H9 (cell line): ENCODE results near the gene APBB2. TPM values are rescaled to one million over a fixed set of nuclear protein-coding genes. Genes with fewer than 3 reads are reported as not detected.

Experiments
- DNase-seq: peaks from one replicate; pipeline ENCODE4 v3.0.0-alpha.2; 2017
- H2AFZ ChIP-seq: one replicate; pipeline ENCODE4 v1.6.1; 2013; ENCODE audit warnings: mild to moderate bottlenecking, low read length, control low read depth, moderate library complexity
- H2AK5ac ChIP-seq: 2 replicates; pipeline ENCODE4 v1.6.1; 2013; ENCODE audit warnings: low read length, control low read depth, mixed read lengths; ENCODE audit not compliant: insufficient read length
- H2BK120ac ChIP-seq: one replicate; pipeline ENCODE4 v1.6.1; 2013; ENCODE audit warnings: low read depth, mild to moderate bottlenecking, low read length, control low read depth, inconsistent platforms; ENCODE audit not compliant: poor library complexity, severe bottlenecking
- H2BK12ac ChIP-seq: 2 replicates; pipeline ENCODE4 v1.6.1; 2013; ENCODE audit warnings: low read length, control low read depth, mixed read lengths, low read depth; ENCODE audit not compliant: insufficient read length
- H2BK15ac ChIP-seq: 2 replicates; pipeline ENCODE4 v1.6.1; 2013; ENCODE audit warnings: low read depth, low read length, control low read depth
- H2BK20ac ChIP-seq: one replicate; pipeline ENCODE4 v1.6.1; 2013; ENCODE audit warnings: low read depth, mild to moderate bottlenecking, low read length, control low read depth, inconsistent platforms; ENCODE audit not compliant: poor library complexity, severe bottlenecking
- H2BK5ac ChIP-seq: 2 replicates; pipeline ENCODE4 v1.6.1; 2013; ENCODE audit warnings: low read length, control low read depth, mixed read lengths; ENCODE audit not compliant: insufficient read length
- H3K14ac ChIP-seq: 2 replicates; pipeline ENCODE4 v1.6.1; 2013; ENCODE audit warnings: low read length, control low read depth; ENCODE audit not compliant: insufficient read depth
- H3K18ac ChIP-seq: 2 replicates; pipeline ENCODE4 v1.6.1; 2013; ENCODE audit warnings: low read depth, mild to moderate bottlenecking, mixed read lengths, low read length, control low read depth; ENCODE audit not compliant: insufficient read length
- H3K23ac ChIP-seq: 2 replicates; pipeline ENCODE4 v1.6.1; 2013; ENCODE audit warnings: low read length, control low read depth, mixed read lengths, low read depth; ENCODE audit not compliant: insufficient read length
- H3K23me2 ChIP-seq: 2 replicates; pipeline ENCODE4 v1.6.1; 2013; ENCODE audit warnings: low read depth, mild to moderate bottlenecking, mixed read lengths, low read length, control low read depth; ENCODE audit not compliant: insufficient read length, poor library complexity, severe bottlenecking
- H3K27ac ChIP-seq: 2 replicates; pipeline ENCODE4 v1.5.1; 2013; ENCODE audit warnings: low read length, control low read depth, mixed read lengths, low read depth; ENCODE audit not compliant: insufficient read length
- H3K27me3 ChIP-seq: 2 replicates; pipeline ENCODE4 v1.6.1; 2013; ENCODE audit warnings: low read length, control low read depth, inconsistent platforms; ENCODE audit not compliant: insufficient read depth
- H3K4ac ChIP-seq: 2 replicates; pipeline ENCODE4 v1.6.1; 2013; ENCODE audit warnings: low read depth, mild to moderate bottlenecking, control low read depth, inconsistent platforms, low read length, moderate library complexity
- H3K4me1 ChIP-seq: 2 replicates; pipeline ENCODE4 v1.6.1; 2013; ENCODE audit warnings: low read length, control low read depth, inconsistent platforms; ENCODE audit not compliant: insufficient read depth
- H3K4me2 ChIP-seq: 2 replicates; pipeline ENCODE4 v1.6.1; 2013; ENCODE audit warnings: low read length, control low read depth, mixed read lengths; ENCODE audit not compliant: insufficient read length, insufficient read depth
- H3K56ac ChIP-seq: 2 replicates; pipeline ENCODE4 v1.6.1; 2013; ENCODE audit warnings: low read depth, mild to moderate bottlenecking, mixed read lengths, low read length, control low read depth; ENCODE audit not compliant: insufficient read length
- H3K79me1 ChIP-seq: 2 replicates; pipeline ENCODE4 v1.6.1; 2013; ENCODE audit warnings: low read depth, mild to moderate bottlenecking, moderate library complexity, low read length, control low read depth, inconsistent platforms; ENCODE audit not compliant: insufficient read depth, poor library complexity, severe bottlenecking
- H3K79me2 ChIP-seq: 2 replicates; pipeline ENCODE4 v1.6.1; 2013; ENCODE audit warnings: low read length, control low read depth, inconsistent platforms; ENCODE audit not compliant: insufficient read depth
- H3K9ac ChIP-seq: 2 replicates; pipeline ENCODE4 v1.6.1; 2013; ENCODE audit warnings: low read length, control low read depth, mixed read lengths; ENCODE audit not compliant: insufficient read length; ENCODE audit errors: extremely low read depth
- H3K9me3 ChIP-seq: one replicate; pipeline ENCODE4 v1.6.1; 2013; ENCODE audit warnings: low read depth, low read length, inconsistent platforms; ENCODE audit not compliant: control insufficient read depth
- H3T11ph ChIP-seq: one replicate; pipeline ENCODE4 v1.6.1; 2013; ENCODE audit warnings: mild to moderate bottlenecking, low read length, control low read depth, inconsistent platforms
- H4K20me1 ChIP-seq: one replicate; pipeline ENCODE4 v1.6.1; 2013; ENCODE audit not compliant: control insufficient read depth, insufficient read length, insufficient read depth
- H4K5ac ChIP-seq: 2 replicates; pipeline ENCODE4 v1.6.1; 2013; ENCODE audit warnings: low read depth, mild to moderate bottlenecking, mixed read lengths, low read length, control low read depth; ENCODE audit not compliant: insufficient read length
- H4K8ac ChIP-seq: replicated peaks from 2 replicates; pipeline ENCODE4 v1.6.1; 2013; ENCODE audit warnings: low read length, control low read depth, mixed read lengths, low read depth; ENCODE audit not compliant: insufficient read length
- H4K91ac ChIP-seq: 2 replicates; pipeline ENCODE4 v1.6.1; 2013; ENCODE audit warnings: low read depth, mild to moderate bottlenecking, moderate library complexity, mixed read lengths, low read length, control low read depth; ENCODE audit not compliant: insufficient read length
- H3K27ac Mint-ChIP-seq, 3 experiments: 2 replicates in 2 of 3; 3 replicates in 1 of 3; pipeline ENCODE4 v1.8.0; 2020 to 2021; ENCODE audit warnings: mixed read lengths in 3 of 3, mild to moderate bottlenecking in 1 of 3, moderate library complexity in 1 of 3
- H3K27me3 Mint-ChIP-seq: 2 replicates; pipeline ENCODE4 v1.8.0; 2021; ENCODE audit warnings: low read depth, mild to moderate bottlenecking, moderate library complexity, mixed read lengths
- H3K36me3 Mint-ChIP-seq, 3 experiments: 2 replicates in 2 of 3; 3 replicates in 1 of 3; pipeline ENCODE4 v1.8.0; 2020 to 2021; ENCODE audit warnings: low read depth in 3 of 3, mixed read lengths in 3 of 3; ENCODE audit not compliant: insufficient read depth in 1 of 3
- H3K4me1 Mint-ChIP-seq, 2 experiments: 2 replicates each; pipeline ENCODE4 v1.8.0; 2020; ENCODE audit warnings: mixed read lengths in 2 of 2
- H3K4me3 Mint-ChIP-seq, 2 experiments: 2 replicates in 1 of 2; 3 replicates in 1 of 2; pipeline ENCODE4 v1.8.0; 2020 to 2021; ENCODE audit warnings: mild to moderate bottlenecking in 2 of 2, mixed read lengths in 2 of 2, moderate library complexity in 1 of 2
- H3K9me3 Mint-ChIP-seq, 2 experiments: 2 replicates in 1 of 2; 3 replicates in 1 of 2; pipeline ENCODE4 v1.8.0; 2020; ENCODE audit warnings: mild to moderate bottlenecking in 2 of 2, mixed read lengths in 2 of 2, moderate library complexity in 1 of 2
- WGBS: extraction: QIAGEN DNeasy Blood & Tissue Kit; methylation state at CpG from one replicate; pipeline ENCODE4 v1.1.7; 2013; ENCODE audit warnings: missing lambda C conversion rate, low lambda C conversion rate, mixed read lengths; ENCODE audit not compliant: insufficient read length; ENCODE audit errors: extremely low coverage; 5-methylcytosine and 5-hydroxymethylcytosine counted together
- total RNA-seq: library from RNA; stranded (reverse); gene quantifications from 2 replicates; pipeline ENCODE4 v1.2.1, GENCODE V29; 2021
- TF ChIP-seq, protein P1 (sequence below): fragments of 200-600 bp; sonication (generic); conservative IDR thresholded peaks from 3 replicates; pipeline ENCODE4 v1.8.0; 2021; ENCODE audit warnings: antibody characterized with exemption, mild to moderate bottlenecking

APBB2 gene
- total RNA-seq, 1 experiment from 2014 or later: 39.6 TPM

DNA sequence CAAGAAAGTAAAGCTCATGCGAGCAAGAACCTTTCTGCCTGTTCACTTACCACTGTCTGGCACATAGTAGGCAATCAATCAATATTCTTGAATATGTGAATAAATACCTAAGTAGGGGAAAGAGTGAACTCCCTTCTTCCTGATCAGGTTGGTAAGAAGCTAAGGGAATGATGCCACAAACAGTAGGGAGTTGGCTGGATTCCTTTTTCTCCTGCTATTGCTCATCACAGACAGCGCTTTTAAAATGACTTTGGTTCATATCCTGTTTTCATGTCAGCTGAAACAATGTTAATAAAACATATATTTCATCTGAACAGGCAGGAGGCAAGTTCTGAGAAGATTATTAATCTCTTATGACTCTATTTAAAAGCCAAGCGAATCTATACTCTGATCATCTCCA, 365.4 kb downstream of the APBB2 start:
- no peak overlapping the region for H3K4me3 Mint-ChIP-seq
- peak overlapping the region; percentile 87 to 93 (median 90); a peak in 6 of 7 replicates for H3K27ac Mint-ChIP-seq

More for the DNA sequence above, 365.4 kb downstream of the APBB2 start:
- Histone ChIP-seq H3K4me1 (peaks cover 2% of the 10 kb centered on the region; the same call in 1 of the 2 replicates), H4K20me1 (no peaks in the 10 kb centered on the region), H3K18ac (no peak overlapping the region), H3T11ph (no peak overlapping the region), H3K23me2 (no peaks in the 10 kb centered on the region), H3K4ac (no peak overlapping the region), H2AK5ac (no peak overlapping the region), H3K9ac (peak overlapping the region; percentile 43), H4K8ac (no peak overlapping the region), H3K27ac (no peak overlapping the region), H3K56ac (no peak overlapping the region), H2BK120ac (no peak overlapping the region), H2BK20ac (no peak overlapping the region), H3K79me2 (peaks cover 7% of the 10 kb centered on the region; the same call in 1 of the 2 replicates), H4K5ac (no peak overlapping the region), H2BK5ac (no peak overlapping the region), H2BK12ac (no peak overlapping the region), H3K23ac (no peak overlapping the region), H3K79me1 (no peaks in the 10 kb centered on the region), H4K91ac (no peak overlapping the region), H3K4me2 (no peak overlapping the region), H2AFZ (no peak overlapping the region), H3K27me3 (no peaks in the 10 kb centered on the region), H3K9me3 (no peaks in the 10 kb centered on the region), H2BK15ac (no peak overlapping the region), H3K14ac (no peak overlapping the region)
- no peak for DNase-seq
- H3K27me3 Mint-ChIP-seq: no peaks in the 10 kb centered on the region; the same call in 1 of the 2 replicates
- peaks cover 32 to 33% of the 10 kb centered on the region in 2 experiments for H3K4me1 Mint-ChIP-seq
- peaks cover 10 to 13% (median 12%) of the 10 kb centered on the region in 3 experiments for H3K36me3 Mint-ChIP-seq
- WGBS: no CpG with 5 or more reads among the region's 3 CpGs
- TF ChIP-seq, protein P1, sequence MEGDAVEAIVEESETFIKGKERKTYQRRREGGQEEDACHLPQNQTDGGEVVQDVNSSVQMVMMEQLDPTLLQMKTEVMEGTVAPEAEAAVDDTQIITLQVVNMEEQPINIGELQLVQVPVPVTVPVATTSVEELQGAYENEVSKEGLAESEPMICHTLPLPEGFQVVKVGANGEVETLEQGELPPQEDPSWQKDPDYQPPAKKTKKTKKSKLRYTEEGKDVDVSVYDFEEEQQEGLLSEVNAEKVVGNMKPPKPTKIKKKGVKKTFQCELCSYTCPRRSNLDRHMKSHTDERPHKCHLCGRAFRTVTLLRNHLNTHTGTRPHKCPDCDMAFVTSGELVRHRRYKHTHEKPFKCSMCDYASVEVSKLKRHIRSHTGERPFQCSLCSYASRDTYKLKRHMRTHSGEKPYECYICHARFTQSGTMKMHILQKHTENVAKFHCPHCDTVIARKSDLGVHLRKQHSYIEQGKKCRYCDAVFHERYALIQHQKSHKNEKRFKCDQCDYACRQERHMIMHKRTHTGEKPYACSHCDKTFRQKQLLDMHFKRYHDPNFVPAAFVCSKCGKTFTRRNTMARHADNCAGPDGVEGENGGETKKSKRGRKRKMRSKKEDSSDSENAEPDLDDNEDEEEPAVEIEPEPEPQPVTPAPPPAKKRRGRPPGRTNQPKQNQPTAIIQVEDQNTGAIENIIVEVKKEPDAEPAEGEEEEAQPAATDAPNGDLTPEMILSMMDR: no peak
- H3K9me3 Mint-ChIP-seq: no peaks in the 10 kb centered on the region
